Measurements from ENCODE around the gene CPAMD8.
"Not testable (repeated sequence)": the region's sequence is repeated elsewhere in the genome, so short reads cannot be mapped to it uniquely, and the experiment has no call there.

CPAMD8 gene

DNA sequence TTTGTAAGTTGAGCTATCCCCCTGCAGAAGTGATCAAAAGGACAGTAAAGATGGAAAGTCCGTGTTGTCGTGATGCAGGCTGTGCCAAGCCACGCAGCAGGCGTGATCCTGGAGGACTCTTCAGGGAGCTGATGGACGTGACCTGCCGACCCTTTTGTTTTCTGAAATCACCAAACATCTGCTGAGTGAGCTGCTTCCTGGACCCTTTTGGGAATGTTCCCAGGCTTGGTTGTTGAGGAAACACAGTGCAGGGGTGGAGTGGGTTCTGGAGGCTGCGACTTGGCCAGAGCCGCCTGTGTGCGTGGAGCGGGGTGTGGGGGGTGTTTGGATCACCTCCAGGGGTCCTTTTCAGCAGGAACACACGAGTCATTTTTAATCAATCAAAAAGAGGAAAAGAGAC, 15.4 kb upstream of the CPAMD8 start:
- DNase-seq (ENCODE audit: low read depth in 1 of 2, low spot score in 1 of 2), result no peak

DNA sequence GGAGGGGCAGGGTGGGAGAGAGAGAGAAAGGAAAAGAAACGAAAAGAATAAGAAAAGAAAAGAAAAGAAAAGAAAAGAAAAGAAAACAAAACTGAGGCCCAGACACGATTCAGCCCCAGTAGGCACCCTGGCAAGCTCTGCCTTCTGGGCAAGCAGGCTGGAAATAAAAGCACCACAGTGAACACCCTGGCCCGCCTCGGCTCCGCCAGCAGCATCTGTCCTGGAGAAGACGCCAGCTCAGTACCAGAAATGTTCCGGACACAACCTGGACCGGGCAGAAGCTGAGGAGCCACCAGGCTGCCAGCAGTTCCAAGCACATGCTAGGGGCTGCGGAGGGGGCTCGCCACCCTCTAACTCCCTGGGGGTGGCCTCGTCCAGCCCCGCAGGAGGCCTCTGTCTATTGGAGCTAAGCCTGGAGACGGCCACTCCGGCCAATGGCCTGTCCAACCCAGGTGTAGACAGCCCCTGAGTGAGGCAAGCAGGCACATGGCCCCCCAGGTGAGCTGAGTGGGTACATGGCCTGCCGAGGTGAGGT, 11.4 kb upstream of the CPAMD8 start:
- no peak for DNase-seq (ENCODE audit: low read depth in 1 of 2, low spot score in 1 of 2)

DNA sequence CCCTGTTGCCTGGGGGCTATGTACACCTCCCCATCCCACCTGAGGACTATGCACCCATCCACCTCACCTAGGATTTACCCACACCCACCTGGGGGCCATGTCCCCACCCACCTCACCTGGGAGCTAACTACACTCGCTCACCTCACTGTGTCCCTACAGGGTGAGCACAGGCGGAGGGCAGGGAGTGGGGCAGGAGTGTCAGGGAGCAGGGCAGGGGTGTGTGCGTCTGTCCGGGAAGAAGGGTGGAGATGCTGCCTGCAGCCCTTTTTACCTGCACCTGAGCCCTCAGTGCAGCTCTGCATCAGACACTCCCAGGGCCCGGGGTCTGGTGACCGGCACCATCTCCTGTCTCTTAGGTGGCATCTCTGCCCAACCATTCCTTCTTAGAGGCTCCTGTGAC, 10.6 kb upstream of the CPAMD8 start:
- no peak for DNase-seq (ENCODE audit: low read depth in 1 of 2, low spot score in 1 of 2)

DNA sequence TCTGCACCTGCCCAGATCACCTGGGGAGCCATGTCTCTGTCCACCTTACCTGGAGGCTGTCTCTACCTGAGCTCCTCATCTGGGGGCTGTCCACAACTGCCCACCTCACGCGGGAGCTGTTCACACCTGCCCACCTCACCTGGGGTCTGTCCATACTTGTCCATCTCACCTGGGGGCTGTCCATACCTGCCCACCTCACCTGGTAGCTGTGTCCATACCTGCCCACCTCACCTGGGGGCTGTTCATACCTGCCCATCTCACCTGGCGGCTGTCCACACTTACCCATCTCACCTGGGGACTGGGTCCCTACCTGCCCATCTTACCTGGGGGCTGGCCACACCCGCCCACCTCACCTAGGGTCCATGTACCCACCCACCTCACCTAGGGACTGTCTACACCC, 10.0 kb upstream of the CPAMD8 start:
- no peak for DNase-seq (ENCODE audit: low read depth in 1 of 2, low spot score in 1 of 2)

DNA sequence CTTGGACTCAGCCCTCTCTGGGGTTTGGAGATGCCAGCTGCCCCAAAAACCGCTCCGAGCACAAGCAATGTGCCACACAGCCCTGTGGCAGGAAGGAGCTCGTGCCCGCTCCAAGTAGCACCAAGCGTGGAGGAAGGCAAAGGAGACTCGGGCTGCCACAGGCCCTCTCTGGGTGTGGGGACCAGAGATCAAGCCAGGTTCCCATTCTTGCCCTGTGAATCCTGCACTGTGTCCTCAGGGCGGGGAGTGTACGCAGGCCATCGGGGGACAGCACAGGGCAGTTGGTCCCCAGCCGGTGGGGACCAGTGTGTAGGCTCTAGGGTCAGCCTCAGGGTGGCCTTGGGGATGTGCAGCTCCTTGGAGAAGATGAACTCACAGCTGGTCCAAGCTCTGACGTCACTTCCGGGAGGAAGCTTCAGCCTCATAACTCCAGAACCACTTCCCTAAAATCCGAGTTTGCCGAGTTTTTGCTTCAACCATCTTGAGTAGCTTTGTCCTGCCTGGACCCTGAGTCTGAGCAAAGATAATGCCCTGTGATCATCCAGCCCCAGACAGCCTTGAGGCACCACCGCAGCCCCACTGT, 9.3 kb upstream of the CPAMD8 start:
- no peak for DNase-seq (ENCODE audit: low read depth in 1 of 2, low spot score in 1 of 2)

DNA sequence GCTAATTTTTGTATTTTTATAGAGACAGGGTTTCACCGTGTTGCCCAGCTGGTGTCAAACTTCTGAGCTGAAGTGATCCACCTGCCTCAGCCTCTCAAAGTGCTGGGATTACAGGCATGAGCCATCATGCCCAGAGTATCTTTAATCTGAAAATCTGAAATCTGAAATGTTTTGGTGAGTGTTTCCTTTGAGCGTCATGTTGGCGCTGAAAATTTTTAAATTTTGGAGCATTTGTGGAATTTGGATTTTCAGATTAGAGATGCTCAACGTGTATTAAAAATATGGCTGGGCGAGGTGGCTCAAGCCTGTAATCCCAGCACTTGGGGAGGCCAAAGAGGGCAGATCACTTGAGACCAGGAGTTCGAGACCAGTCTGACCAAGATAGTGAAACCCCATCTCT, 5.1 kb upstream of the CPAMD8 start:
- DNase-seq (ENCODE audit: low read depth in 1 of 2, low spot score in 1 of 2), result no peak

DNA sequence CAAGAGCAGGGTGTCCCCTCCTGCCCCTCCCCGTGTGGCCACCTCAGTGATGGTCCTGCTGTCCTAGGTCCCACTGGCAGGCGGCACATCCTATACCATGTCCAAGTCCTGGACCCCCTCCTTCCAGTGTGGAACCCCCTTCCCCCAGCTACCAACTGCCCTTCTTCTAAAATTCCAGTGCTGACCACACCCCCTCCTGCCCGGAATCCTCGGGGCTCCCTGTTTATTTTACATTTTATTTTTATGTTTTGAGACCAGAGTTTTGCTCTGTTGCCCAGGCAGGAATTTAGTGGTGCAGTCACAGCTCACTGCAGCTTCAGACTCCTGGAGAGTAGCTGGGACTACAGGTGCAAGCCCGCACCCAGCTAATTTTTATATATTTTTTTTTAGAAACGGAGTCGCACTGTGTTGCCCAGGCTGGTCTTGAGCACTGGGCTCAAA, 945 bp upstream of the CPAMD8 start:
- no peak for DNase-seq (ENCODE audit: low read depth in 1 of 2, low spot score in 1 of 2)

DNA sequence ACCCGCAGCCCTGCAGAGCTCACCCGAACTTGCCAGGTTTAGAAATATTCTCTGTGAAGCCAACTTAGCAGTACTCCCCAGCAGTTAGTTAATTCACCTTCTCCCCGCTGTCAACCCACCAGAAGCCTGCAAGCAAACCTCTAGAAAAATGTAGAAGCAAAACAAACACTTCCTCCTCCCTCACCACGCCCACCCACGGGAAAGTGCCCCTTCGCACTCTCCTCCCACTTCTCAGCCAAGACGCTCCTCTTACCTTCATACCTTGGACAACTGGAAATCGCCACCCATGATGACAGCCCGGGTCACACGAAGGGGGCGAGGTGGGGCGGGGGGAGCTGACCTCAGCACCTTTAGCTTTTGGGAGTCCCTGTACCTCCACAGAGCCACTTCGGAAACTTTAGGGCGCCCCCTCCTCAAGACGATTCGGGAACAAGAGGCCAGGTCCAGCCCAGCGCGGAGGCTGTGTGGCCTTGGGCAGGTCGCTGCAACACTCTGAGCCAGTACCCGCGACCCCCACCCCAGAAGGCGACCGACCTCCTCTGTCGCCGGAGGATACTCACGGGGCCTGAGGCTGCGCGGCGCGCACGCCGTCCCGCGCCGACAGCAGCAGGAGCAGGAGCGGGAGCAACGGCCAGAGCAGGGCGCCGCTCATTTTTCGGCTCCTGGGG, 485 bp downstream of the CPAMD8 start:
- DNase-seq (ENCODE audit: low read depth in 1 of 2, low spot score in 1 of 2), result no peak

DNA sequence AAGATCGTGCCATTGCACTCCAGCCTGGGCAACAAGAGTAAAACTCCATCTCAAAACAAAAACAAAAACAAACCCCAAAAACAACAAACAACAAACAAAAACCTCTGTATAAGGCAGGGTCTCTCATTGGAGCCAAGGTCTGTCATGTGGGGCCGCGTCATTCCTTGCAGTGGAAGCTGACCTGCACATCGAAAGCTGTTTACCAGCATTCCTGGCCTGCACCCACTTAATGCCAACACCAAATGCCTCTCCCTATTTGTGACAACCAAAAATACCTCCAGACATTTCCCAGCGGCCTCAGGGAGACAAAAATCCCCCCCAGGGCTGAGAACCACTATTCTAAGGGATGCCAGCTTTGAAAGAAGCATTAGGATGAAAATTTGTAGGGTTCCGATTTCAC, 1.2 kb downstream of the CPAMD8 start:
- DNase-seq (ENCODE audit: low read depth in 1 of 2, low spot score in 1 of 2), result no peak

DNA sequence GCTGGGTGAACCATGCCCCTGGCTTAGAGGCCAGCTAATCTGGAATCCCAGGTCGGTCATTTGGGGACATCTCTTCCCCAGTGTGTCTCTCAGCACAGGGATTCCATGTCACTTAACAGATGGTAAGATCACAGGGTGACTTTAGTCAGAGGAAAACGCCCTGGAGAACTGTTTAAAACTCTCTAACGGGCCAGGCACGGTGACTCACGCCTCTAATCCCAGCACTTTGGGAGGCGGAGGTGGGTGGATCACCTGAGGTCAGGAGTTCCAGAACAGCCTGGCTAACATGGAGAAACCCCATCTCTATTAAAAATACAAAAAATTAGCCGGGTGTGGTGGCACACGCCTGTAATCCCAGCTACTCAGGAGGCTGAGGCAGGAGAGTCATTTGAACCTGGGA, 1.7 kb downstream of the CPAMD8 start:
- not testable (repeated sequence) for DNase-seq (ENCODE audit: low read depth in 1 of 2, low spot score in 1 of 2)

DNA sequence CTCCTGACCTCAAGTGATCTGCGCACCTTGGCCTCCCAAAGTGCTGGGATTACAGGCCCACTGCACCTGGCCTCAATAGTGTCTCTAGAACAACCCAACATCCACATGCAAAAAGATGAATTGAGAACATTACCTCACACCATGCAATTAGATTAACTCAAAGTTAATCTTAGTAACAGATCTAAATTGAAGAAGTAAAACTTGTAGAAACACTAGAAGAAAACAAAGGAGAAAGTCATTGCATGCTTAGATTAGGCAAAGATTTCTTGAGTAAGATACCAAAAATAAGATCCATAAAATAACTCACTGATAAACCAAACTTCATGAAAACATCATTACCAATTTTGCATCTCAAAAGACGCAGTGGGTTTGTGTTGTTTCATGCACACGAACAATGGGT, 2.8 kb downstream of the CPAMD8 start:
- no peak for DNase-seq (ENCODE audit: low read depth in 1 of 2, low spot score in 1 of 2)

DNA sequence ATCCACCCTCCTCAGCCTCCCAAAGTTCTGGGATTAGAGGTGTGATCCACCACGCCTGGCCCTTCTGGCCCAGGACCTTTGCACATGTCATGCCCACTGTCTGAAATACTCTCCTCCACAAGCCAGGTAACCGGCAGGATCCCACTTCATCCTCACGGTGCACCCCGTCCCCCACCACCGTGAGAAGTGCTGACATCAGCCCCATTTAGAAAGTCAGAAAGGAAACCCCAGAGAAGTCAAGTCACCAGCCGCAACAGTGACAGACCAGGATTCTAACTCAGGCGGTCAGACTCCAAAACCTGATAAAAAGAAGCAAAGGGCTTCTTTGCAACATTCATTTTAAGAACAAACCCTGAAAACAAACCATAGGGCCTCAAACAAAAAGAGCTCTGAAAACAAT, 3.9 kb downstream of the CPAMD8 start:
- DNase-seq (ENCODE audit: low read depth in 1 of 2, low spot score in 1 of 2), result no peak

DNA sequence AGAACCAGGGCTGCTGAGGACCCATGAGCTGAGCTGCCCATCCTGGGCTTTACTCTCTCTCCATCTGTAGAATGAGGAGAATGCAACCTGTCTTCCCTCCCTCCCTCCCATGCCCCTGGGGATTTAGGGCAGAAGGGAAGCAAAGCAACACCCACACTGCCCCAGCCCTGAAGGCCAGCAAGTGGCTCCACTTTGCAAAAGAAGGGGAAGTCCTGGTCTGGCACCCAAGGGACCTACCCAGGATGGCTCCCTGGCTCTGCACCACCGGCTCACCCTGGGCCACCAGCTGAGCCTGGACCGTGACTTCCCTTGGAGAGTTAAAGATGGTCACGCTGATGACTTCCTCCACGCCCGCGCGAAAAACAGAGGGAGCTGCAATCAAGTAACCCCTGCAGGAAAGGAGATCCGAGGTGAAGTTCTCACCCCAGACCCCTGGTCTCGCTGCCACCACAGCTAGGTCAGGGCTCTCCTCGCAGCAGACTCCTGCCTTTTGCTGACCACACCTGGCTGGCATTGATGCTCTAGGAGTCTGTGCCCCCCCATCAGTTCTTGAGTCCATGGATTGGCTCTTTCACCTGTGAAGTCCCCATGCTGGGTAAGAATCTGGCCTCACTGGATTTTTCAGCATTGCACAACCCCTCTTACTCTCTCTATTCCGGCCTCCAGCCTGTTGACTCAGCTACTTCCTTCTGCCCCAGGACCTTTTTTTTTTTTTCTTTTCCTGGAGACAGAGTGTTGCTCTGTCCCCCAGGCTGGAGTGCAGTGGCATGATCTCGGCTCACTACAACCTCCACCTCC, 4.6 kb downstream of the CPAMD8 start:
- DNase-seq (ENCODE audit: low read depth in 1 of 2, low spot score in 1 of 2), result no peak

DNA sequence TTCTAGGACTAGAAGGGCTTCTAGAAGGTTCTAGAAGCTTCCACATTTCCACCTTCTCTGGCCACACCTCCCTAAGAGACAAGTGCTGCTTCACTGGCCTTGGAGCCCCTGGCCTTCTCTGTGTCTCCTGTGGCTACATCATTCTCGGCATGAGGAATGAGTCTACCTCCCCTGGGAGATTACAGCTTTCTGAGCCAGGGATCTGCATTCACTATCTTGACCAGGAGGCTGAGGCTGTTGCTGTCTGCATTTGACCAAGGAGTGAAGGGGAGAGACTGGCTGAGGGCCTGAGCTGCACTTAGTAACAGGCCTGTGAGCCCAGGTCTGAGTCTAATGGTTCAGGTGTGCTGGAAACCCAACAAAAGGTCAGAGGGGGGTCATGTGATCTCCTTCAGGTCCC, 5.3 kb downstream of the CPAMD8 start:
- DNase-seq (ENCODE audit: low read depth in 1 of 2, low spot score in 1 of 2), result no peak

DNA sequence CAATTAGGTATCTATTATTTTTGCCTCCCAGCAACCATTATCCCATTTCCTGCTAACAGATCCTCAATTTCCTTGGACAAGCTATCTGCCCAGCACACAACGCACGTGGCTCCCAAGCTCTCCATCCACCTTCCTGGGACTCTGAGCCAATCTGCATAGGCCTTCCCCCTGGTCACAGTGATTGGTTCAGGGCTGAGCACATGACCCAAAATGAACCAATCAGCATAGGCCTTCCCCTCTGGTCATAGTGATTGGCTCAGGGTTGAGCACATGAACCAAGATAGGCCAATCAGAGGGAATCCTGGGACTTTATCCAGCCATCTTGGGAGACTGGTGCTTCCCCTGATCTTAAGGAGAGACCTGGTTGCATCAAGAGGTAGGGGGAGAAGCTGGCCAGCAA, 5.8 kb downstream of the CPAMD8 start:
- no peak for DNase-seq (ENCODE audit: low read depth in 1 of 2, low spot score in 1 of 2)

DNA sequence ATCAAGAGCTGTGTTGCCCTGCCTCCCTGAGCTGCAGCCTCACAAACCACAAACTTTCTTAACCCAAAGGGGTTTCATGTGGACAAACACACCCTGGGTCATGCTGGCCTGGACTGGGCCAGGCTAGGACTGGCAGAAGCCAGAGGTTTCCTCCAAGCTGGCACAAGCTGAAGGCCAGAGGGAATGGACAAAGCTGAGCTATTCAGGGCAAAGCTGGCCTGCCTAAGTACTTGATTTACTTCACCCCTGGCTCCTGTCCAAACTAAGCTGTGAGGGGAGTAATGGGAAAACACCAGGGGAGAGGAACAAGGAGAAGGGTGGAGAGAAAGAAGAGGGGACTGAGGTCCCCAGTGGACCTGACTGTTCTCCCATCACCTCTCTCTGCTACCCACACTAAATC, 6.2 kb downstream of the CPAMD8 start:
- no peak for DNase-seq (ENCODE audit: low read depth in 1 of 2, low spot score in 1 of 2)

DNA sequence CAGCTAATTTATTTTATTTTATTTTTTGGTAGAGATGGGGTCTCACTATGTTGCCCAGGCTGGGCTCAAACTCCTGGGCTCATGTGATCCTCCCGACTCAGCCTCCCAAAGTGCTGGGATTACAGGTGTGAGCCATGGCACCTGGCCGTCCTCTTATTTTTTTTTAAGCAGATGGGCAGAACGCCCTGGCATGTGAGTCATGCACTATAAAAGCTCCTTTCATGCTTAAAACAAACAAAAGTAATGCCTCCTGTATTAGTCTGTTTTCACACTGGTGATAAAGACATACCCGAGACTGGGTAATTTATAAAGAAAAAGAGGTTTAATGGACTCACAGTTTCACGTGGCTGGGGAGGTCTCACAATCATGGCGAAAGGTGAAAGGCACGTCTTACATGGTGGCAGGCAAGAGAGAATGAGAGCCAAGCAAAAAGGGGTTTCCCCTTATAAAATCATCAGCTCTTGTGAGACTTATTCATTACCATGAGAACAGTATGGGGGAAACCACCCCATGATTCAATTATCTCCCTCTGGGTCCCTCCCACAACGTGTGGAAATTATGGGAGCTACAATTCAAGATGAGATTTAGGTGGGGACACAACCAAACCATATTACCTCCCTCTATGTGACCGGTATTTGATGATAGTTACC, 12.3 kb downstream of the CPAMD8 start:
- DNase-seq (ENCODE audit: low read depth in 1 of 2, low spot score in 1 of 2), result not testable (repeated sequence)

DNA sequence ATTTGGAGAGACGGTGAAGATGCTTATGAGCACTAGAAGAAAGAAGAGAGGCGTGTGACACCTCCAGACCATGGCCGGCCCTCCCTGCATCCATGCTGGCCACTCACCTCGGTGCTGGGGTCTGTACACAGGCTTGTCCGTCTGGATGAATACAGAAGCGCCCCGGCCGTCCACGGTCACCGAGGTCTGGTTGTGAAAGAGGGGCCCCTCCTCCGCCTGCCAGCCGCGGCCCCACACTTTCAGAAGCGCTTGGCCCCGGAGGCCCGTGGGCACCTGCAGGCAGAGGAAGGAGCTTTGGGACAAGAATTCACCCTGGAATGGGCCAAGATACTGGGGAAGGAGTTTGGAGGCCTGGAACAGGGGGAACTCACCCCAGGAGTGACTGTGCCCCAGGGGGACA, 15.1 kb downstream of the CPAMD8 start:
- no peak for DNase-seq (ENCODE audit: low read depth in 1 of 2, low spot score in 1 of 2)

DNA sequence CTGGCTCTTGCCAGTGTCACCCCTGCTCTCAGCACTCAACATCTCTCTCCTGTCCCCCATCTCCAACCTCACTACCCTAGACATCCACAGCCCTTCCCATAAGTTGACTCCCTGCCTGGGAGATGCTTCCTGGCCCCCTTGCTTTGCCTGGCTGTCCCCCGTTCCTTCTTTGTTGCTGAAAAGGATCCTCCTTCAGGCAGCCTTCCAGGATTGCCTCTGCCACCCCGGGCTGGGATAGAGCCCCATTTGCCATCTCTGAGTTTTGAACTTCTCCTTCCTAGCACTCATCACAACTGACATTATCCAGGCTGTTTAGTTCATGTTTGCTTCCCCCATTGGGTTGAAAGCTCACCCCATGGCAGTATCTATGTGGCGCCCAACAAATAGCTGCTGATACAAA, 20.0 kb downstream of the CPAMD8 start:
- no peak for DNase-seq (ENCODE audit: low read depth in 1 of 2, low spot score in 1 of 2)

DNA sequence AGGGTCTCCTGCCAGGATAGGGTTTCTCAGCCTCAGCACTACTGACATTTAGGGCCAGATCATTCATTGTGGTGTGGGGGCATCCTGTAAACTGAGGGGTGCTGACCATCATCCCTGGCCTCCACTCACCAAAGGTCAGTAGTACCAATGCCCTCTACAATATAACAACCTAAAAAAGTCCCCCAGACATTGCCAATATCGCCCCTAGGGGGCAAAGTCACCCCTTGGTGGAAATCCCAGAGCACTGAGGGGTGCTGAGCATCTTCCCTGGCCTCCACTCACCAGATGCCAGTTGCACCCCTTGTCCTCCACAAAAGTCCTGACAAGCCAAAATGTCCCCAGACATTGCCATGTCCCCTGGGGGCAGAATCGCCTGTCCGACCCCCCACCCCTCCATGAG, 21.6 kb downstream of the CPAMD8 start:
- no peak for DNase-seq (ENCODE audit: low read depth in 1 of 2, low spot score in 1 of 2)

DNA sequence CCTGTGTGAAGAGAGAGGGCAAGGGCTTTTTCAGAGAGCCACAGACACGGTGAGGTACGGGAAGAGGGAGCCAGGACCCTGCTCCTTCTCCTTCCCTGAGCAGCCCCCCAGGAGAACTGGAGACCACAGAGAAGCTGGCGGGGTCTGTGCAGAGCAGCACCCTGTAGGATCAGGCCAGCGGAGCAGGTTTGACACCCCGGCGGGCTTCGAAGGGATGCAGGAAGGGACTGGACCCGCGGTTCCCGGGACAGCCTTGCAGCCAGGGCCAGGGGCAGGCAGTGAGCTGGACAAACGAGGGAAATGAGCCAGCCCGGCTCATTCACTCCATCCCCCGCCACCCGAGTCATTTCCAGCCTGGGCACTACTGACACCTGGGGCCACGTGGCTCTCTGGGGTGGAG, 22.2 kb downstream of the CPAMD8 start:
- DNase-seq (ENCODE audit: low read depth in 1 of 2, low spot score in 1 of 2), result no peak

DNA sequence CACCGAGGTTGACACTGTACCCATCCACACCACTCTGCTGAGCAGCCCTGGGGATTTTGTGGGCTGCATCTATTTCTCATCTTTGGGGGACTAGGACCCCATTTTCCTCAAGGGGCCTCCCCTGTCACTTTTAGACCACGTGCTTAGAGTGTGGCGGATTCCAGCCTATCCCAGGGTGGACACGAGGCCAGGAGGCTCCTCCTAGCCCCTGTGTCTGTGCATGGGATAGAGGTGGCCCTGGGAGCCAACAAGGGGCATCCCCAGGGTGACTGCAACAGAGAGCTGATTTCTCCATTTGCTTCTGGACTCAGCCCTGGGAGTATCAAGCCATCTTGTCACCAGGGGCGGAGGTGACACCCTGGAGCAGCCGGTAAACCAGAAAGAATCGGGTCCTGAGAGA, 24.2 kb downstream of the CPAMD8 start:
- no peak for DNase-seq (ENCODE audit: low read depth in 1 of 2, low spot score in 1 of 2)
